Lung (tissue), 12 donors: ENCODE results near the gene SLC25A30. TPM values are rescaled to one million over a fixed set of nuclear protein-coding genes. Genes with fewer than 3 reads are reported as not detected.

ENCODE experiments used
- ATAC-seq: fragments of 200-7000 bp; cut with Tn5 transposase; one replicate; pipeline ENCODE4 v1.9.1; 2020; ENCODE audit warnings: moderate number of reproducible peaks; ENCODE audit not compliant: insufficient read depth, low FRiP score
- DNase-seq, 3 donors: peaks; one replicate each; pipeline ENCODE4 v3.0.0-alpha.2; 2013 to 2017
- H3K27ac ChIP-seq, 2 donors: one replicate each; pipeline ENCODE4 v1.5.1; 2013; ENCODE audit warnings: mild to moderate bottlenecking in 2 of 2, moderate library complexity in 2 of 2, control low read depth in 1 of 2, inconsistent platforms in 1 of 2, low read depth in 1 of 2, low read length in 1 of 2
- H3K27me3 ChIP-seq, 3 donors: one replicate each; pipeline ENCODE4 v1.5.1; 2013; ENCODE audit warnings: low read length in 2 of 3; ENCODE audit not compliant: control insufficient read depth in 3 of 3, insufficient read depth in 3 of 3
- H3K36me3 ChIP-seq, 4 donors: one replicate each; pipeline ENCODE4 v1.5.1; 2013; ENCODE audit warnings: low read length in 4 of 4, mild to moderate bottlenecking in 1 of 4, moderate library complexity in 1 of 4; ENCODE audit not compliant: control insufficient read depth in 4 of 4, insufficient read depth in 4 of 4
- H3K4me1 ChIP-seq, 5 donors: one replicate each; pipeline ENCODE4 v1.5.1; 2013; ENCODE audit warnings: low read length in 5 of 5, mild to moderate bottlenecking in 2 of 5, moderate library complexity in 1 of 5; ENCODE audit not compliant: control insufficient read depth in 5 of 5, insufficient read depth in 5 of 5
- H3K4me3 ChIP-seq: one replicate; pipeline ENCODE4 v1.5.1; 2013; ENCODE audit warnings: mild to moderate bottlenecking, control low read depth, moderate library complexity
- H3K9ac ChIP-seq, 2 donors: one replicate each; pipeline ENCODE4 v1.5.1; 2013; ENCODE audit warnings: low read length in 2 of 2, control low read depth in 1 of 2; ENCODE audit not compliant: insufficient read depth in 1 of 2
- H3K9me3 ChIP-seq, 4 donors: one replicate each; pipeline ENCODE4 v1.5.1; 2013; ENCODE audit warnings: low read length in 3 of 4, mild to moderate bottlenecking in 1 of 4, moderate library complexity in 1 of 4; ENCODE audit not compliant: control insufficient read depth in 4 of 4, insufficient read depth in 3 of 4
- CTCF ChIP-seq: IDR thresholded peaks from 2 replicates; pipeline ENCODE4 v1.5.1; 2012; ENCODE audit warnings: mild to moderate bottlenecking; ENCODE audit errors: control extremely low read depth, extremely low read depth
- WGBS, 2 donors: extraction: QIAGEN DNeasy Blood & Tissue Kit; methylation state at CpG; one replicate each; pipeline ENCODE4 v1.1.7; 2013; 5-methylcytosine and 5-hydroxymethylcytosine counted together
- polyA plus RNA-seq, 2 donors: library from polyadenylated mRNA; stranded (reverse); fragments of 200-250 nt; gene quantifications; one replicate each; pipeline ENCODE4 v1.2.1, GENCODE V29; 2013
- total RNA-seq, 2 donors: library from RNA; depleted of rRNA in 1 of 2; stranded (reverse); fragments of >200 nt in 1 of 2; gene quantifications; one replicate each; pipeline ENCODE4 v1.2.1, GENCODE V29; 2014 to 2021
- donor health status: control.
- donor health status: control.
- donor health status: Bipolar disorder and iron deficiency.
- donor health status: healthy.
- donor health status: DM: yes; HTN: yes; CAD: no.

SLC25A30 gene
- total and polyA plus RNA-seq, 4 donors = 7.3 to 24.3 (median 10.2) TPM

- no peaks in the 10 kb centered on the region for H3K4me1 ChIP-seq
- ATAC-seq (no peak), DNase-seq (no peak)
- H3K27ac ChIP-seq = no peak overlapping the region
- no peak for TF ChIP-seq CTCF
- H3K36me3 ChIP-seq = peaks cover 2 to 34% (median 18%) of the 10 kb centered on the region in 4 donors
- H3K4me3 ChIP-seq = no peak overlapping the region
- no peaks in the 10 kb centered on the region for H3K27me3 ChIP-seq
- H3K9ac ChIP-seq = no peak overlapping the region
- WGBS, 2 donors = 87 to 100% methylated on average over 1 of the region's 1 CpG
- H3K9me3 ChIP-seq = peaks cover 0 to 2% (median 0%) of the 10 kb centered on the region in 4 donors
Observed at GRCh38 chr13:45353895-45354294, 64.3 kb downstream of the SLC25A30 start.

GRCh38 chr13:45352031-45352430 lies 66.1 kb downstream of the SLC25A30 start:
- H3K27ac ChIP-seq = no peak overlapping the region
- H3K27me3 ChIP-seq = no peaks in the 10 kb centered on the region
- 85 to 89% methylated on average over 10 of the region's 10 CpGs for WGBS, 2 donors
- H3K4me3 ChIP-seq = no peak overlapping the region
- ATAC-seq (no peak), DNase-seq (no peak)
- H3K9ac ChIP-seq = no peak overlapping the region
- no peak for TF ChIP-seq CTCF
- H3K36me3 ChIP-seq = peaks cover 2 to 32% (median 14%) of the 10 kb centered on the region in 4 donors
- H3K4me1 ChIP-seq = no peaks in the 10 kb centered on the region
- H3K9me3 ChIP-seq = peaks cover 0 to 2% (median 0%) of the 10 kb centered on the region in 4 donors

- WGBS, 2 donors = 96 to 97% methylated on average over 8 of the region's 8 CpGs
Observed at GRCh38 chr13:45350152-45350551, 68.0 kb downstream of the SLC25A30 start.

More at GRCh38 chr13:45350152-45350551, 68.0 kb downstream of the SLC25A30 start:
- peaks cover 0 to 2% (median 0%) of the 10 kb centered on the region in 4 donors for H3K9me3 ChIP-seq
- H3K4me3 ChIP-seq = no peak overlapping the region
- no peak overlapping the region for H3K27ac ChIP-seq
- ATAC-seq = no peak
- no peaks in the 10 kb centered on the region for H3K27me3 ChIP-seq
- no peak overlapping the region for H3K9ac ChIP-seq
- H3K4me1 ChIP-seq = no peaks in the 10 kb centered on the region
- DNase-seq = no peak
- TF ChIP-seq CTCF = no peak
- H3K36me3 ChIP-seq = peaks cover 2 to 31% (median 14%) of the 10 kb centered on the region in 4 donors
